IPS DF 6.9 (cell line): ENCODE results near the gene NCKAP1.

ENCODE experiments used
- DNase-seq: peaks from one replicate; pipeline ENCODE4 v3.0.0-alpha.2; 2013; ENCODE audit warnings: low read depth, low spot score
- H3K27ac ChIP-seq: one replicate; pipeline ENCODE4 v1.5.1; 2013; ENCODE audit warnings: low read length, control low read depth
- H3K27me3 ChIP-seq: 2 replicates; pipeline ENCODE4 v1.6.1; 2013; ENCODE audit warnings: mild to moderate bottlenecking, low read length; ENCODE audit not compliant: control insufficient read depth, insufficient read depth
- H3K36me3 ChIP-seq: 2 replicates; pipeline ENCODE4 v1.6.1; 2013; ENCODE audit warnings: low read length; ENCODE audit not compliant: control insufficient read depth, insufficient read depth
- H3K4me1 ChIP-seq: 2 replicates; pipeline ENCODE4 v1.6.1; 2013; ENCODE audit warnings: low read length; ENCODE audit not compliant: control insufficient read depth, insufficient read depth
- H3K4me3 ChIP-seq: 2 replicates; pipeline ENCODE4 v1.5.1; 2013; ENCODE audit warnings: mild to moderate bottlenecking, low read length
- H3K9me3 ChIP-seq: 2 replicates; pipeline ENCODE4 v1.6.1; 2013; ENCODE audit warnings: low read length, inconsistent platforms; ENCODE audit not compliant: control insufficient read depth, insufficient read depth
- WGBS: extraction: QIAGEN DNeasy Blood & Tissue Kit; methylation state at CpG from one replicate; pipeline ENCODE4 v1.1.7; 2013; ENCODE audit warnings: mixed read lengths, missing lambda C conversion rate; ENCODE audit not compliant: insufficient read length, insufficient coverage; 5-methylcytosine and 5-hydroxymethylcytosine counted together

Gene NCKAP1

DNA sequence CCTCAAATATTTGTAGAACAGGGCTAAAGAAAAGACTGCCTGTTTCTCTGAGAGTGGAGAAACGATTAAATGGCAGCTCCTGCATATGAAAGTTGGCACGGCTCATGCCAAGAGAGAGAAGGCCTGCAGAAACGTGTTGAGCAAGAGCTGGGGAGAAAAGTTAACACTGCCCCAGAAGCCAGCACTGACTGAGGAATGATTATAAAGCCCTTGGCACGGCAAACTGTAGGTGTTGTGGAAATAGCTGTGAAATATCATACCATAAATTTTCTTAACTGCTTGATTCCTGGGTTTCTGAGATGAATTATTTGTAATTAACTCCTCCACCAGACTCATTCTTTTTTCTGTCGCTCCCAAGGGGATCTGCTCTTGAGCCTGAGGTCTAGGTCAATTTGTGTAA lies 176.2 kb downstream of the NCKAP1 start:
- no peak overlapping the region for H3K4me3 ChIP-seq
- no peak for DNase-seq
- H3K27me3 ChIP-seq, result peaks cover 2% of the 10 kb centered on the region; the same call in 1 of the 2 replicates
- no peaks in the 10 kb centered on the region for H3K9me3 ChIP-seq
- no peak overlapping the region for H3K27ac ChIP-seq
- H3K4me1 ChIP-seq, result 0 out of 2 replicates have a peak, but pooled peaks cover 1% of the 10 kb centered on the region
- no peaks in the 10 kb centered on the region for H3K36me3 ChIP-seq
- no CpG with 5 or more reads among the region's 5 CpGs for WGBS

GRCh38 chr2:182860858-182861257 lies 177.4 kb downstream of the NCKAP1 start:
- WGBS, result no CpG with 5 or more reads among the region's 2 CpGs
- H3K27me3 ChIP-seq, result peaks cover 2% of the 10 kb centered on the region; the same call in 1 of the 2 replicates
- no peak overlapping the region for H3K27ac ChIP-seq
- no peak for DNase-seq
- H3K4me3 ChIP-seq, result no peak overlapping the region
- H3K9me3 ChIP-seq, result no peaks in the 10 kb centered on the region
- no peaks in the 10 kb centered on the region for H3K36me3 ChIP-seq
- no peaks in the 10 kb centered on the region for H3K4me1 ChIP-seq
